H1 (cell line): ENCODE results near the gene FBN1. TPM values are rescaled to one million over a fixed set of nuclear protein-coding genes. Genes with fewer than 3 reads are reported as not detected.

Source experiments
- CTCF ChIA-PET: fragments of 300-600 bp; sonication (Branson Sonifier 250); formaldehyde crosslinking; loops from one replicate; lab custom pipeline; 2021; ENCODE audit not compliant: partially characterized antibody; lab: Charles Lee
- POLR2A ChIA-PET: fragments of 300-600 bp; sonication (Branson Sonifier 250); formaldehyde crosslinking; loops from one replicate; lab custom pipeline; 2021; ENCODE audit warnings: inconsistent platforms; ENCODE audit not compliant: partially characterized antibody; lab: Charles Lee
- DNase-seq, 2 experiments: peaks; one replicate each; pipeline versions ENCODE4 v3.0.0 to v3.0.0-alpha.2; 2010 to 2022; ENCODE audit warnings: low spot score in 2 of 2, low read depth in 1 of 2, mixed read lengths in 1 of 2
- FAIRE-seq: peaks from 2 replicates; lab custom pipeline; 2011; peaks lifted over from hg19 to GRCh38; lab: Jason Lieb, UNC
- H2AFZ ChIP-seq: 2 replicates; pipeline ENCODE4 v1.8.1; 2012; ENCODE audit warnings: low read length, inconsistent platforms
- H2AK5ac ChIP-seq: 2 replicates; pipeline ENCODE4 v1.6.1; 2013; ENCODE audit warnings: low read depth, low read length
- H2BK120ac ChIP-seq: replicated peaks from 2 replicates; pipeline ENCODE3; 2013; ENCODE audit warnings: low read depth, low read length, inconsistent platforms
- H2BK12ac ChIP-seq: 2 replicates; pipeline ENCODE4 v1.6.1; 2013; ENCODE audit warnings: low read depth, low read length
- H2BK15ac ChIP-seq: 2 replicates; pipeline ENCODE4 v1.6.1; 2013; ENCODE audit warnings: low read length
- H2BK20ac ChIP-seq: 2 replicates; pipeline ENCODE4 v1.6.1; 2013; ENCODE audit warnings: low read length
- H2BK5ac ChIP-seq: 2 replicates; pipeline ENCODE4 v1.6.1; 2013; ENCODE audit warnings: low read depth, low read length
- H3K14ac ChIP-seq: 2 replicates; pipeline ENCODE4 v1.6.1; 2013; ENCODE audit warnings: inconsistent platforms; ENCODE audit not compliant: insufficient read length
- H3K18ac ChIP-seq: 2 replicates; pipeline ENCODE4 v1.6.1; 2013; ENCODE audit warnings: low read length; ENCODE audit errors: extremely low read depth
- H3K23ac ChIP-seq: 2 replicates; pipeline ENCODE4 v1.6.1; 2013; ENCODE audit warnings: inconsistent platforms; ENCODE audit not compliant: insufficient read length
- H3K23me2 ChIP-seq: 2 replicates; pipeline ENCODE4 v1.6.1; 2013; ENCODE audit warnings: low read depth, low read length
- H3K27ac ChIP-seq: 2 replicates; pipeline ENCODE4 v1.6.1; 2011; ENCODE audit warnings: low read depth, low read length, inconsistent platforms
- H3K27me3 ChIP-seq, 4 experiments: replicated peaks in 1 of 4; 1 replicate in 1 of 4; 2 replicates in 3 of 4; pipeline versions ENCODE4 v1.6.1 to v1.8.1; 2011 to 2013; ENCODE audit warnings: low read length in 3 of 4, mild to moderate bottlenecking in 3 of 4, inconsistent platforms in 2 of 4, mixed read lengths in 2 of 4, moderate library complexity in 1 of 4; ENCODE audit not compliant: control insufficient read depth in 3 of 4, insufficient read depth in 3 of 4; ENCODE audit errors: extremely low read depth in 1 of 4
- H3K36me3 ChIP-seq, 4 experiments: 2 replicates each; pipeline versions ENCODE4 v1.6.1 to v1.8.1; 2011 to 2013; ENCODE audit warnings: mild to moderate bottlenecking in 4 of 4, low read length in 3 of 4, moderate library complexity in 2 of 4, control low read depth in 1 of 4, inconsistent platforms in 1 of 4; ENCODE audit not compliant: insufficient read depth in 4 of 4, control insufficient read depth in 2 of 4
- H3K4ac ChIP-seq: replicated peaks from 2 replicates; pipeline ENCODE3; 2013; ENCODE audit warnings: low read length, low read depth, mixed read lengths, inconsistent platforms; ENCODE audit not compliant: insufficient read length
- H3K4me1 ChIP-seq, 4 experiments: replicated peaks in 1 of 4; 1 replicate in 1 of 4; 2 replicates in 3 of 4; pipeline versions ENCODE4 v1.6.1 to v1.8.1; 2011 to 2013; ENCODE audit warnings: low read length in 3 of 4, inconsistent platforms in 2 of 4, mixed read lengths in 1 of 4; ENCODE audit not compliant: insufficient read depth in 4 of 4, control insufficient read depth in 3 of 4
- H3K4me2 ChIP-seq, 2 experiments: 2 replicates each; pipeline versions ENCODE4 v1.6.1 to v1.8.1; 2011 to 2013; ENCODE audit warnings: low read depth in 2 of 2, low read length in 2 of 2, control low read depth in 1 of 2, inconsistent platforms in 1 of 2, mild to moderate bottlenecking in 1 of 2; ENCODE audit not compliant: insufficient read depth in 1 of 2
- H3K4me3 ChIP-seq, 4 experiments: fragments of 200-600, 300-600 bp in 1 of 4; sonication (generic), shearing (Covaris generic), sonication (Bioruptor Twin) in 1 of 4; 2 replicates each; pipeline versions ENCODE4 v1.5.1 to v1.8.1; 2011 to 2016; ENCODE audit warnings: low read length in 4 of 4, low read depth in 3 of 4, control low read depth in 2 of 4, inconsistent platforms in 2 of 4, mild to moderate bottlenecking in 2 of 4, mixed read lengths in 1 of 4, moderate library complexity in 1 of 4; ENCODE audit not compliant: insufficient read depth in 2 of 4; ENCODE audit errors: extremely low read depth in 1 of 4
- H3K56ac ChIP-seq: replicated peaks from 2 replicates; pipeline ENCODE3; 2013; ENCODE audit warnings: low read depth, mild to moderate bottlenecking, mixed read lengths, low read length, inconsistent platforms; ENCODE audit not compliant: insufficient read length
- H3K79me1 ChIP-seq: 2 replicates; pipeline ENCODE4 v1.6.1; 2013; ENCODE audit warnings: low read depth, low read length, control low read depth
- H3K79me2 ChIP-seq, 2 experiments: 2 replicates each; pipeline versions ENCODE4 v1.6.1 to v1.8.1; 2012 to 2013; ENCODE audit warnings: low read length in 2 of 2, mild to moderate bottlenecking in 2 of 2, inconsistent platforms in 1 of 2; ENCODE audit not compliant: insufficient read depth in 2 of 2, control insufficient read depth in 1 of 2
- H3K9ac ChIP-seq, 4 experiments: replicated peaks in 1 of 4; 1 replicate in 1 of 4; 2 replicates in 3 of 4; pipeline versions ENCODE4 v1.6.1 to v1.8.1; 2011 to 2013; ENCODE audit warnings: low read depth in 3 of 4, low read length in 3 of 4, control low read depth in 2 of 4, mild to moderate bottlenecking in 2 of 4, moderate library complexity in 2 of 4, inconsistent platforms in 1 of 4; ENCODE audit errors: extremely low read depth in 1 of 4
- H3K9me3 ChIP-seq, 2 experiments: 2 replicates each; pipeline versions ENCODE4 v1.6.1 to v1.8.1; 2012 to 2013; ENCODE audit warnings: mild to moderate bottlenecking in 2 of 2, moderate library complexity in 2 of 2, control low read depth in 1 of 2, inconsistent platforms in 1 of 2, low read depth in 1 of 2, low read length in 1 of 2, mixed read lengths in 1 of 2; ENCODE audit not compliant: insufficient read depth in 2 of 2
- H4K20me1 ChIP-seq, 2 experiments: replicated peaks in 1 of 2; 2 replicates each; pipeline versions ENCODE3 to v1.8.1; 2011 to 2013; ENCODE audit warnings: inconsistent platforms in 2 of 2, low read length in 2 of 2, mild to moderate bottlenecking in 1 of 2; ENCODE audit not compliant: insufficient read depth in 2 of 2, control insufficient read depth in 1 of 2
- H4K5ac ChIP-seq: 2 replicates; pipeline ENCODE4 v1.6.1; 2013; ENCODE audit warnings: low read length, low read depth, mixed read lengths, inconsistent platforms; ENCODE audit not compliant: insufficient read length
- H4K8ac ChIP-seq: 2 replicates; pipeline ENCODE4 v1.8.0; 2013; ENCODE audit warnings: mild to moderate bottlenecking, moderate library complexity, low read length, inconsistent platforms; ENCODE audit not compliant: insufficient read depth; ENCODE audit errors: extremely low read depth
- H4K91ac ChIP-seq: replicated peaks from 2 replicates; pipeline ENCODE3; 2013; ENCODE audit warnings: low read length, mixed read lengths, inconsistent platforms; ENCODE audit not compliant: insufficient read length
- CBX5 ChIP-seq: fragments of 300-800, 300-1000 bp; sonication (generic); IDR thresholded peaks from 2 replicates; pipeline ENCODE4 v1.7.1; 2016; ENCODE audit warnings: antibody characterized with exemption, low read length, low read depth
- CHD1 ChIP-seq: IDR thresholded peaks from 2 replicates; pipeline ENCODE4 v1.6.1; 2012; ENCODE audit warnings: low read depth, low read length, improper control_type of control experiment
- CREB1 ChIP-seq: IDR thresholded peaks from 2 replicates; pipeline ENCODE4 v1.6.1; 2012; ENCODE audit warnings: inconsistent platforms
- E2F6 ChIP-seq: IDR thresholded peaks from 2 replicates; pipeline ENCODE4 v1.6.1; 2012; ENCODE audit warnings: inconsistent platforms
- EGR1 ChIP-seq: IDR thresholded peaks from 2 replicates; pipeline ENCODE4 v1.6.1; 2011; ENCODE audit warnings: low read depth, low read length, borderline replicate concordance
- EZH2 ChIP-seq: fragments of 200-600 bp; sonication (generic); IDR thresholded peaks from 2 replicates; pipeline ENCODE4 v1.7.1; 2012; ENCODE audit warnings: low read depth, mild to moderate bottlenecking, moderate library complexity, low read length, inconsistent platforms; ENCODE audit not compliant: severe bottlenecking
- FOSL1 ChIP-seq: IDR thresholded peaks from 2 replicates; pipeline ENCODE4 v1.6.1; 2011; ENCODE audit warnings: mild to moderate bottlenecking, low read depth, low read length, moderate library complexity; ENCODE audit not compliant: insufficient read depth
- HDAC6 ChIP-seq: IDR thresholded peaks from one replicate; pipeline ENCODE4 v1.7.1; 2012; ENCODE audit warnings: low read depth, mild to moderate bottlenecking, inconsistent platforms, low read length, moderate library complexity
- KDM4A ChIP-seq: IDR thresholded peaks from one replicate; pipeline ENCODE4 v1.7.1; 2012; ENCODE audit warnings: low read depth, mild to moderate bottlenecking, moderate library complexity, low read length, inconsistent platforms; ENCODE audit not compliant: severe bottlenecking
- RNF2 ChIP-seq: fragments of 200-900, 300-1000 bp; sonication (generic); IDR thresholded peaks from 2 replicates; pipeline ENCODE4 v1.7.1; 2016; ENCODE audit warnings: borderline replicate concordance, low read depth, mild to moderate bottlenecking, antibody characterized with exemption, low read length; ENCODE audit not compliant: poor library complexity, severe bottlenecking; ENCODE audit errors: missing control alignments
- SRF ChIP-seq: IDR thresholded peaks from 2 replicates; pipeline ENCODE4 v1.6.1; 2011; ENCODE audit warnings: mild to moderate bottlenecking, low read depth, low read length, moderate library complexity
- TAF1 ChIP-seq: IDR thresholded peaks from 2 replicates; pipeline ENCODE4 v1.6.1; 2011; ENCODE audit warnings: mild to moderate bottlenecking, low read depth, low read length
- TBP ChIP-seq: IDR thresholded peaks from 2 replicates; pipeline ENCODE4 v1.6.1; 2011; ENCODE audit warnings: low read depth, low read length, improper control_type of control experiment
- WGBS, 2 experiments: shearing (Covaris generic) in 1 of 2; methylation state at CpG; one replicate each; pipeline versions ENCODE4 v1.1.6 to v1.1.7; 2013 to 2015; ENCODE audit warnings: low lambda C conversion rate in 2 of 2, mixed read lengths in 2 of 2, inconsistent platforms in 1 of 2, low coverage in 1 of 2, missing lambda C conversion rate in 1 of 2; ENCODE audit not compliant: insufficient replicate concordance in 2 of 2, insufficient coverage in 1 of 2, insufficient read length in 1 of 2; ENCODE audit errors: extremely low coverage in 1 of 2, missing lambda C conversion rate in 1 of 2; 5-methylcytosine and 5-hydroxymethylcytosine counted together
- polyA plus RNA-seq, 7 experiments: library from polyadenylated mRNA; depleted of rRNA in 3 of 7; stranded (reverse) in 5 of 7; unstranded in 2 of 7; fragments of >200 nt in 5 of 7; fragments of 200-250 nt in 2 of 7; gene quantifications; 1 replicate in 5 of 7; 2 replicates in 1 of 7; 4 replicates in 1 of 7; pipeline versions ENCODE4 v1.2.1 to v1.2.3, GENCODE V29; 2011 to 2013; ENCODE audit warnings: missing spikeins in 2 of 7, mixed read lengths in 2 of 7
- total RNA-seq: library from RNA; stranded (reverse); fragmentation: NEBNext Ultra II Directional; extraction: Animal tissue kit (Norgen Biotek cat#: 25700); gene quantifications from 2 replicates; pipeline ENCODE4 v1.2.1, GENCODE V29; 2021

Gene FBN1
- total and polyA plus RNA-seq, 2 of the 8 experiments (the other 6 are each of a cell fraction or from before 2014, with no cell fraction given), result 3.0 to 4.0 TPM

GRCh38 chr15:48447657-48448056 is 197.9 kb downstream of the FBN1 start:
- Histone ChIP-seq H3K4me1 (no peaks in the 10 kb centered on the region), H3K27ac (no peak overlapping the region), H4K91ac (no peak overlapping the region), H3K9me3 (no peaks in the 10 kb centered on the region), H3K23me2 (no peaks in the 10 kb centered on the region), H3K79me2 (no peaks in the 10 kb centered on the region), H3K36me3 (no peaks in the 10 kb centered on the region), H3K14ac (no peak overlapping the region), H2BK5ac (no peak overlapping the region), H4K20me1 (no peaks in the 10 kb centered on the region), H3K79me1 (no peaks in the 10 kb centered on the region), H3K4ac (no peak overlapping the region), H3K18ac (no peak overlapping the region), H3K4me3 (no peak overlapping the region), H3K27me3 (no peaks in the 10 kb centered on the region), H3K23ac (no peak overlapping the region), H2AFZ (no peak overlapping the region), H2BK15ac (no peak overlapping the region), H2BK12ac (no peak overlapping the region), H3K56ac (no peak overlapping the region), H4K5ac (no peak overlapping the region), H2BK120ac (no peak overlapping the region), H4K8ac (no peak overlapping the region), H2BK20ac (no peak overlapping the region), H3K9ac (no peak overlapping the region), H2AK5ac (no peak overlapping the region), H3K4me2 (no peak overlapping the region)
- WGBS, 2 experiments, result 91% methylated on average over 1 of the region's 1 CpG; no CpG with 5 or more reads in 1 of the 2 experiments
- CTCF ChIA-PET, result interaction anchor here (1.6 kb wide), 1 partner anchor 60 kb away, joined by 3 read pairs; no protein-coding TSS in a partner anchor
- POLR2A ChIA-PET, result no interaction called here
- no peak for FAIRE-seq
- no peak for DNase-seq
- TF ChIP-seq CBX5 (no peak), CHD1 (no peak), EZH2 (no peak), RNF2 (no peak), FOSL1 (no peak), SRF (no peak), CREB1 (no peak), E2F6 (no peak), TAF1 (no peak), TBP (no peak), KDM4A (no peak), HDAC6 (no peak), EGR1 (no peak)
